Fibroblast of the conjunctiva (primary cell): ENCODE results near the gene NT5DC2.

Experiments
- DNase-seq: peaks from one replicate; pipeline ENCODE4 v3.0.0-alpha.2; 2010; ENCODE audit warnings: low read depth

The NT5DC2 gene

DNA sequence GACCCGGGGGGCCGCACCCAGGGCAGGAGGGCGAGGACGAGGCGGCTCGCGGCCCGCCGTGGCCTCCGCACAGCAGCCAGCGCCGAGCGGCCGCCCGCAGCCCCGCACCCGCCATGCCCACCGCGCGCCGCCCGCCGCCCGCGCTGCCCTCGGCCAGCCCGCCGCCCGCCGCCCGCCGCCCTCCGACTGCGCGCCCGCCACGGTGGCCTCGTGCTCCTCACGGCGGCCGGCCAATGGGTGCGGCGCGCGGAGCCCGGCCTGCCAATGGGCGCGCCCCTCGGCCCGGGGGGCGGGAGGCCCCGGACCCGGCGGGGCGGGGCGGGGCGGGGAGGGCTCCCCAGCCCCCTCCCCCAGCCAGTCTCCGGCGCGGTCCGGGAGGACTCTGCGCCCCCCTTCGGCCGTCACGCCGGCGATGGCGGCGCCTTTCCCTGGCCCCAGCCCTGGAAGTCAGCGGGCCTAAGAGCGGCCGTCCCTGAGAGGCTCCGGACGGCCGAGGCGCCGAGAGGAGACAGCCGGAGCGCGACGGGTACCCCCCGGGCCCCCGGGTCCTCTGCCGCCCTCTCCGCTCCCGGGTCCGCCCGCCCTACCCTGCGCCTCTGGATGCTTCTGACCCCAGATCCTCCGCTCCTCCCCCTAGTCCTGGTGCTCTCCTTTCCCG is at the start of gene NT5DC2:
Gene NT5DC2 (minus strand): TSS at position 235 of the 658 bp plus-strand sequence. CDS start 120 bp downstream, at position 115.
- peak; percentile 29 for DNase-seq

DNA sequence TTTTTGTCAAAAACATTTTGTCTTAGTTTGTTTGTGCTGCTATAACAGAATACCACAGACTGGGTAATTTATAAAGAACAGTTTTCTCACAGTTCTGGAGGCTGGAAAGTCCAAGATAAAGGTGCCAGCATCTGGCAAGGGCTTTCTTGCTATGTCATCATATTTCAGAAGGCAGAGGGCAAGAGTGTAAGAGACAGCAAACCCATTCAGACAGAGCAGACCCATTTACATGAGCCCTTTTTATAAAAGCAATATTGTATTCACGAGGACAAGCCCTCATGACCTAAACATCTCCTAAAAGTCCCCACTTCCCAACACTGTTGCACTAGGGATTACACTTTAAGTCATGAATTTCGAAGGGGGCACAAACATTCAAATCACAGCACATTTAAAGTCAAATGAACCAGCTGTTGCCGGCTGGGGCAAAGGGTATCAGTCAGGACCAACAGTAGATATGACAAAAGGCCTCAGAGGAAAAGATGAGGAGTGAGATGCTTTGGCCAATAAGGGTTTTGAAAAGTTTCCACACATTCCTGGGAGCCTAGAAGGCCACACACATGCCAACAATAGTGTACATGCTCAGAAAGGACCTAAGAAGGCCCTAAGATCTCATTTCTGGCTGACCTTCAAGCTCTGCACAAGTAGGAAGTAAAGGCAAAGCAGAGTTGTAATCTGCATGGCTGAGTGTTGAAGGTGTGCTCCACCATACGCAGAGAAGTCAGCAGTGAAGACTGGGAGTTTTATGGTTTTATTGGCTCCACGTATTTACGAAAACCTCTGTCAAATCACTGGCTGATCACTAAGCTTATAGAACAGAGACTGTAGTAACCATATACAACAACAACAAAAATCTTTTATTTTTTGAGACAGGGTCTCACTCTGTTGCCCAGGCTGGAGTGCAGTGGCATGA is 40.7 kb upstream of the NT5DC2 start:
- DNase-seq = no peak

DNA sequence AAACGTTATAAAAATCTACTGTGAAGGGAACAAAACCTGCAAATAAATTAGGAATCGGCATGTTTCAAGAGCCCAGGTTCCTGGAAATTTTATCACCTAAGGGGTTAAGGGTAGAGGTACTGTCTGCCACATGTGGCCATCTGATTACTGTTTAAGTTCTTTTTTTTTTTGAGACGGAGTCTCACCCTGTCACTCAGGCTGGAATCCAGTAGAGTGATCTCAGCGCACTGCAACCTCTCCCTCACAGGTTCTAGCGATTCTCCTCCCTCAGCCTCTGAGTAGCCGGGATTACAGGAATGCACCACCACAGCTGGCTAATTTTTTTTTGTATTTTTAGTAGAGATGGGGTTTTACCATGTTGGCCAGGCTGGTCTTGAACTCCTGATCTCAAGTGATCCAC is 38.6 kb upstream of the NT5DC2 start:
- DNase-seq = no peak

DNA sequence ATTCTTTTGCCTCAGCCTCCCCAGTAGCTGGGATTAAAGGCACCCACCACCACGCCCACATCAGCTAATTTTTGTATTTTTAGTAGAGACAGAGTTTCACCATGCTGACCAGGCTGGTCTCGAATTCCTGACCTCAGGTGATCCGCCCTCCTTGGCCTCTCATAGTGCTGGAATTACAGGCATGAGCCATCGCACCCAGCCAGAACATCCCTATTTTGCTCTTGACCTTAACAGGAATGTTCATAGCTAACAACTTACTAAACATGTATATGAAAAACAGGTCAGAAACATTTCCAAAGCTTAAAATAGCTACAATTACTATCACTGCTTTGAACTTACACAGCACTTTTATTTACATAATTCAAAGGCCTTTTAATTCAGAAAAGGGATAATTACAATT is 36.4 kb upstream of the NT5DC2 start:
- no peak for DNase-seq

DNA sequence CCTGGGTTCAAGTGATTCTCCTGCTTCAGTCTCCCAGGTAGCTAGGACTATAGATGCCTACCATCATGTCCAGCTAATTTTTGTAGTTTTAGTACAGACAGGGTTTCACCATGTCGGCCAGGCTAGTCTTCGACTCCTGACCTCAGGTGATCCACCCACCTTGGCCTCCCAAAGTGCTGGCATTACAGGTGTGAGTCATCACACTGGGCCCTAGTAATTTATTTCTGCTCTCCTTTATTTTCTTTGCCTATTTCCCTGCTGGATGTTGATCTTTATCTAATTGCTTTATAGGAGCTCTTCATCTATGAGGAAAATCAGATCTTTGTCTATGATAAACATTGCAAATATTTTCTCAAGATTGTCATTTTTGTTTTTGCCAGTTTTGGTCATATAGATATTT is 34.4 kb upstream of the NT5DC2 start:
- DNase-seq = no peak

DNA sequence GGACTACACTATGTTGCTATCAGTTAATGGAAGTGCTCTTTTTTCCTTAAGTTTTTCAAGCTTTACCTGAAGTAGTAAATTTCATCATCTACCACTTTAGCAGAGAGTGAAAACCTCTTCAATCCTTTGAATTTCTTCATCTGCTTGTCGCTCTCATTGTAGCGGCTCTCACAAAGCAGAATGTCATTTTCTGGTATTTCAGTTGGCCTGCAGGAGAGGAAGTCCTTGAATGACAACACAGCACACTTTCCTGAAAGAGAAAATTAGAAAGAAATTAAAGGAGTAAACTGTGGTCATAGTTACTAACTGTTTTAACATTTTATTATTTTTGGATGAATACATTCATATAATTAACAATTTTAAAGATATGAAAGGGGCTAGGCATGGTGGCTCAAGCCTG is 30.3 kb upstream of the NT5DC2 start:
- no peak for DNase-seq

DNA sequence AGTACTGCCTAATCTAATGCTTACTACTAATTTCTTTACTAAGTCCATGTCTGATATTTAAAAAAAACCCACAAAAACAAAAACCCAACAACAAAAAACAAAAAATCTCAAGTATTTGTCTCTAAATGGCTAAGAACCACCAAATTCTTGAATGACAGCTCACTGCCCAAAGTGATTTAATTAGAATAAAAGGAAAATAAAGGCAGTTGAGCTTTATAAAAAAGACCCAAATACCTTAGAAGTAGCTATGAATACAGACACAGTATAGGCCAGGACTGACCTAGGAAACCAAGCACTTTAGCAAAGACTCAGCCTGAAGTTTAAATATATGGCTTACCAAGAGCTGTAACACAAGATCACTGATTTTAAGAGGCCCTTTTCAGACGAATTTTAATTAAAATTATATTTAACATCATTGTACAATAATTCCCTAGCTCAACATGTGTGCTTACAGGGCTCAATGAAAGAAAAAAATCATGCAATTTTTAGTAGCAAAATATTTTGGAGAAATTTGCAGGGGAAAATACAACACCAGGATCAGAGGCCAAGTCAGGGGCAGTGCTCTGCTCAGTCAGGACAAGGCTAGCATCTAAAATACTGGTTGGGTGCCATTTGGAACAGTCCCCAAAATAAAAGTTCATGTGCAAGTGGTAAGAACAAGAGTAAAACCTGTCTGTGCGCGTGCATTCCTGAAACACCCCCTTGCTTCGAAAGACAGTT is 27.5 kb upstream of the NT5DC2 start:
- no peak for DNase-seq

DNA sequence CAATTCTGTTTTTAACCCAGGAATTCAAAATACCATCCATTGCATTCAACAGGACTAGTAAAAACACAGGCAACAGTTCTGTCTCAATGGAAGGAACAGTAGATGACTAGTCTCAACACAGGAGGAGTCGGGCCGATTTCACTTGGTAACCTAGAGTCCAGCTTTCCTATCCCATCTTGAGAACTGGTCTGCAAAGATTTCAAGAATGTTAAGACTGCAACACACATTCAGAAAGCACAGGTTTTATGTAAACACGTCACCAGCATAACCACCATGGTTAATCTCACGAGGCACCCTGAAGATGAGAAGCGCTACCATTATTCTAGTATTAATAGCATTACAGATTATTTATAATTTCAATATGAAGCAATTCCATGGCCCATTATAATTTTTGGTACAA is 24.8 kb upstream of the NT5DC2 start:
- DNase-seq = no peak

DNA sequence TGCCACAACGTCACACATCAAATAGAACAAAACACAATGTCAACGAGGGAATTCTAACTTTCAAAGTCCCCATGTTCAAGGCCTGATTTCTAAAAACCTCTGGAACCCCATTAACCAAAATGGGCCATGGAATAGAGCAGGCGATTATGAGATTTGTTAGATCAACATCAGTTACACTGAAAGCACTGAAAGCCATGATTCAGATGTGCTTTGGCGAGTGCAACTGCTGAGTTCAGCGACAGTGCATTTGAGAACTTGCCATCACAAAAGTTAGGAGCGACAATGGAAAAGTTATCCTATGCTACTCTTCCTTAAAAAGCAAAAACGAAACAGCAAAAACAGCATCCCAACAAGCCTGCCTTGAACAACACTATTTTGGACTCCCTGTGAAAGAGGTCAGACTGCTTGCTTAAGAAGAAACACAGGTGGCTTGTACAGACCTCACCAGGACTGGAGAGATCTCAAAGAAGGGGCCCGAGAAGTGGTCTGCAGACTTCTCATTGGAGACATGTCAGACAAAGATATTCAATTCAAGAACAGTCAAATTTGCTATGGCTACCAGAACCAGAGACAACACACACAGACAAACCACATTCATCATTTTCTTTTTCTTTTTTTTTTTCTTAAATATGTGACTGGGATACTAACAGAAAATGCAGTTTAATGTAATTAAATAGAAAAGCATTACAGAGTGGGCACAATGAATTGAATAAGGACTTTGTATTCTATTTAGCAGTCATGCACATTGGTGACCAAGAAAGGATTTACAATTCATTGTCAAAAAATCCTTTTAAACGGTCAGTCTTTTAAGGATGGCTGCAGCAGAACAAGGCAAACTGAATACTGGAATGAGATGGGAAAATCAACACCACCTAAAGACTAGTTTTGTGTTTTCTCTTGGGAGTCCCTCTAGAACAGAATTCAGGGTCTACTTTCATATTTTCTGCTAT is 23.6 kb upstream of the NT5DC2 start:
- DNase-seq = no peak

GRCh38 chr3:52555056-52555455 is 21.4 kb upstream of the NT5DC2 start:
- no peak for DNase-seq

- DNase-seq = no peak
Observed at GRCh38 chr3:52554026-52554755, 20.5 kb upstream of the NT5DC2 start.

DNA sequence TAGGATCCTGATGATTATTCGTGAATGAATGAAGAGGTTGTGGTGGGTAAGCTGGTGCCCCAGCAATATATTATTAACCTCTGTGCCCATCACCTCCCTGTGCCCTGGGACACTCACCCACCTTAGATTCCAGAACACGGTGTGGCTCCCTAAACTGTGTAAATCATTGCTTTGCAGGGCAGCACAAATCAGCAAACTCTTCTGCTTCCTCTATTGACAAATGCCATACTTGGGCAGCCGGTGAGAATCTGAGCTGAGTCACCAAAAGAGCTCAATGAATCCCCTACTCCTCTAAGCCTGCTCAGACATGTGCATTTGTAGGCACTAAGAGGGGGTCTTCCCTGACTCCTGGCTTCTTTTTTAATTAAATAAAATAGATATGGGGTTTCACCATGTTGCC is 18.4 kb upstream of the NT5DC2 start:
- no peak for DNase-seq

- no peak for DNase-seq
Observed at GRCh38 chr3:52551118-52551517, 17.5 kb upstream of the NT5DC2 start.

DNA sequence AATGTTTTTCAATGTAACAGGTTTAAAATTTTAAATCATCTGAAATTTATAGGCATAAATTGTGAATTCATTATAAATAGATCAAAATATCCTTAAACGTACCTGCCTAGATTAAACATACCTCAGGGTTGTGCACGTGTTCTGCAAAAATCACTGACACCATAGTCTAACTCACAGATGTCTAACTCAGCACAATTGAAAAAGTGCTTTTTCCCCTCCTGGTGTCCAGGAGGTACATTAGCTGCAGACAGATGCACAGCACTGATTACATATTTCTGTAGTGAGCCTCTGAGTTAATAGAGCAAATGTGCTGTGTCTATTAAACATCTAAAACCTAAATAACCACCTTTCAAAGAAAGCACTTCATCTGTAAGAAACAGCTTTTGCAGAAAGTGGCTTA is 13.5 kb upstream of the NT5DC2 start:
- no peak for DNase-seq

DNA sequence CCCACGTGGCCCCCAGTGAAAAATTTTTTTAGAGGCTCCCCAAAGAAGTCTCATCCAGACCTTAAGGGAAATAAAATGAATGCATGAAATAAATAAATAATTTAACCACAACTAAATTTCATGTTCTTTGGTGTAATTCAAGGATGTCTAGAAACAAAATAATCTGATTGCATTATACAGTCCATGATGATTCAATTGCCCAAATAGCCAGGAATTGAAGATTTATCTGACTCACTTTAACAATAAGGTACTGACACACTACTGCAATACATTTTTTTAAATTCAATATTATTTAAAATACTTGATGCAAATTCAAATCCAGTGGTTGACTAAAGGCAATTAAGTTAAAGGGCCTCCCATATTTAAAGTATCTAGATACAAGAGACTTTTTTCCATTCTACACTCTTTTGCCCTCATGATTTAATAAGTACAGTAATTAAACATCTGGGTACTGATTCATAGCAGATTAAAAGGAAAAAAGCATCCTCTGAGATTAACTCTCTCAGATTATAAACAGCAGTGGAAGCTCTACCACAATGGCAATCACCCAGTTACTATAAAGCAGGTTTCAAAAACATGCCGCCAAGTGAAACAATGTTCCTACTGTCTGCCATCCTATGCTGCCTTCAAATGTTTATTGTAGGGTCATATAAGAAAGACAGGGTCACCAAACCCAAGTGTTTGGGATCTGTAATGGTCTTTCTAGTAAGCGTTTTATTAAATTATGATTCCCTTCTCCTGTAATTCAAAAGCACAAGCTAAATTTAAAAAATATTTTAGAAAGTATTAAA is 12.6 kb upstream of the NT5DC2 start:
- DNase-seq = no peak

DNA sequence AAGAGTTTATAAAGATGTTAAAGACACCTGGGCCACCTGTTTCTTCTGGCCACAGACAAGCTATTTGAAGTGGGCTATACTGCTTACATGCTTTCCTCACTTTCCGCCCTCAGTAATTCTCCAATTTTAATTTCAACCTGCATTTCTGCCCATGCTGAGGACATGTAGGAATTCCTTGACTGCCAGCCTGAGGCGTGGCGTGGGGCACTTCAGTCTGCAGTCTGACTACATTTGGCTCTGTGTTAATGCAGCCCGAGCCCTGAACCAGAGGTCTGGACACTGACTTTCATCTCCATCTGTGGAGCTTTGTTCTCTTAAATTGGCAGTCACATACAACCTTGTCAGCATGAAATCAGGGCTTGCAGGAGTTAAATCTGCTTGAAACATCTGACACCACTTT is 11.3 kb upstream of the NT5DC2 start:
- no peak for DNase-seq

DNA sequence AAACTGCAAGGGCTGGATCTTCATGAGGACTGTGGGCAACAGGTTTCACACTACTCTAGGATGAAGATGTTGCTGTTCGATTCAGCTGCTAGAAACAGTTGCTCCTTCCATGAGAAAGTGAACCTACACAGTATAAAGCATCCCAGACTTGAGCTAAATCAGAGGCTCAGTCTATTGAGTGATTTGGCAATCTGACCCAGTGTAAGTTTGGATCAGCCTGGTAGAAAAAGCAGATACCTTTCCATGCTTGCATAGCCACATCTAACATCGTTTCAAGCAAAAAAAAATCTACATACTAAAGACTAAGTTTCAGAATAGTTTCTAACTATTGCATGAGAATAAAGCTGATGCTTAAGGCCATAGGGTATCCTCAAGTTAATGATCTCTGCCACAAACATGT is 7.4 kb upstream of the NT5DC2 start:
- DNase-seq = no peak

DNA sequence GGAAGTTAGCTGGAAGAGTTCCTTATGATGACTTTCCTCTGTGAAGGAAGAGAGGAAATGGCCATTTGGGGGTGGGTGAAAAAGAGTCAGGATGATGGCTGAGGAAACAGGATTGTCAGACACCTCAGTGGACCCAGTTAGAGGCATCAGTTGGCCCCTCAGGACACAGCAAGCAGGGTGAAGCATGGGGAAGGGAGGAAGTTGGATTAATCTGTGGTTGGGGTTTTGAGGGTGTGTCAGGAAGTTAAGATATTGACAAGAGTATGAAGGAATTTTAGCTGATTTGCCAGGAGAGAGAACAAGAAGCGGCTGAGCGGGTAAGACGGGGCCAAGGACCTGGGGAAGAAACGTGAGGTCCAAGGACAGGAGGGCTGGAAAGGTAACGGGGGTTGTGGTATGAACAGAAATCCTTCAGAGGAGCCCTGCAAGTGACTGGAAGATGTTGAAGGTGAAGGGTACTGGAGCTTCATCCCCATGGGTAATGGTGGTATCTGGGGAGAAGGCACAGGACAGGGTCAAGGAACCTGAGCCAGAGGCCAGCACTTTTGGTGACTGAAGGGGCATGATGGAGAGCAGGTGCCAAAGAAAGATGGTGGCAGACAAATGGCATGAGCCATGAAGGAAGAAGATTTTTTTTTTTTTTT is 5.5 kb upstream of the NT5DC2 start:
- no peak for DNase-seq

GRCh38 chr3:52537726-52538421 is 4.2 kb upstream of the NT5DC2 start:
- DNase-seq = no peak
